GM19193 (cell line): ENCODE measurements around the gene ARHGDIB.

Experiments
- POLR2A ChIP-seq: IDR thresholded peaks from 4 replicates; pipeline ENCODE4 v1.6.1; 2011; ENCODE audit not compliant: insufficient read depth, insufficient read length; ENCODE audit errors: extremely low read depth

The ARHGDIB gene

DNA sequence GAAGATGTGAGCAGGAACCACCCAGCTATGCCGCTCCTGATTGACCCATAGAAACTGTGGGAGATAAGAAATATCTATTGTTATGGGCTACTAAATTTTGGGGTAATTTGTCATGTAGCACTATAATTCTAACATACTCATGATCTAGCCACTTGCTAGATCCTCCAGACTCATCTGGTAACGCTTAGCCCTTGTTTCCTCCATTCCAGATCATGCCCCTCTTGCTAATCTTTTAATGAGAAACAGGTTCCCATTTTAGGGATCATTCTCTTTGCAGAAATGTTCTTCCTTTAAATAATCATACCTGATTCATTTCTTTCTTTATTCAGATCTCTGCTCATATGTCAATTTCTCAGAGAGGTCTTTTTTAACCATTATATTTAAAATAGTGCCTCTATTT is 3.8 kb upstream of the ARHGDIB start:
- no peak for TF ChIP-seq POLR2A

DNA sequence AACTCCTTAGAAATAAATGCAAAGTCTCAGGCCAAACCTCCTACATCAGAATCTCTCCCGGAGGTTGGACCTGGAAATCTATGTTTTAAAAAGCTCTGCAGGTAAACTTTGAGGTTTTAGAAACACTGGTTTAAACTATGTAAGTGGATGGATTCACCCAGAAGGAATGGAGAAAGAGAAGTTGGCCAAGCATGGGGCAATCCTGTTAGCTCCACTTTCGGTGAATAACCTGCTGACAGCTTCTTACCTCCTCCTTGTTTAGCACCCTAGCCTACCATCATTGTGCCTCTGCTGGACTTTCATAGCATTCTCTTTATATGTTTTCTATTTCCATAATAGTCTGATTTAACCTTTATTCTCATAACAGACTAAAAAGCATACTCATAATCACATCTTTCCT is 3.0 kb upstream of the ARHGDIB start:
- no peak for TF ChIP-seq POLR2A

DNA sequence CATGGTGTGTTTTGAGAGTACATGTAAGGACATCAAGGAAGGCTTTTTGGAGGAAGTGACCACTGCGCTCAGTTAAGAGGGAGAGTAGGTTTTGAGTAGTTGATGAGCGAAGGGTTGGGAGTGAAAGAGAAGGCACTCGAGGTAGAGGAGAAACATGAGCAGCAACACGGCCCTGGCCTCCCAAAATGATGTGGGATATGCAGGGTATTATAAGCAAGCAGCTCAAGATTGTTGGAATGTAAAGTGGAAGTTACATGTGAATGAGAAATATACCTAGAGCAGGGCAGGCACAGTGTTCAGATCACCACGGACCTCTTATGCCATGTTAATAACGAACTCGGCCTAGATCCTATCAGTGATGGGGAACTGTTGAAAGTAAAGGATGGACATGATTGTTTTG is 2.1 kb upstream of the ARHGDIB start:
- TF ChIP-seq POLR2A = no peak

DNA sequence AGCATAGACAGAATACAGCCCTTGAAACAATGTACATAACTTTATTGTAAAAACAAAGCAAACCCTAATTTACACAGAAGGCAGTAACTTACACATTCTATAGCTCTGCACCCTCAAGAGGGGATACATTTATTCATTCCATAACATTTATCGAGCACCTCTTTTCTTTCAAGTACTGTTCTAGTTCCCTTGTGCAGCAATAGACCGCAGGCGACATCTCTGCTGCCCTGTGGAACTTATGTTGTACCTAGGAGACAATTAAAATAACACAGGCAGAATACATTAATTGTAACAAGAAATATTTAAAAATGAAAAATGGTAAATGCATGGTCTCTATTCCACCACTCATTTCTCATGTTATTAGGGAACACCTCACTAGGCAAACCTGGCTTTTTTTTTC is 1.4 kb upstream of the ARHGDIB start:
- no peak for TF ChIP-seq POLR2A

DNA sequence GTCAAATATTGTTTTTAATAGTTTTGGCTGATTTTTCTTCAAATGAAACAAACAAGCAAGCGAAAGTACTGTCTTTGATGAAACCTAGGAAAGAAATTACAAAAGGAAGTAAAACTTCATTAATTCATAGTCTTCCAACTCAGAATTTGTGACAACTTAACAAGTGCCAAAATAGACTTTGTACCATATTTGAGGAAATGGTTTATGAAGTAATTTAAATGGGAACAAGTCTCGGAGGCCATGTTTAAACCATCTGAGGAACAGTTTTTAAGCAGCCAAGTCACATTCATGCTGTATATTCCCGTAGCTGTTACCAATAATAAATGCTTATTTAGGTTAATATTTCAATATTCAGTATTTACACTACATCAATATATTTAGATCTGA is 745 bp upstream of the ARHGDIB start:
- no peak for TF ChIP-seq POLR2A

DNA sequence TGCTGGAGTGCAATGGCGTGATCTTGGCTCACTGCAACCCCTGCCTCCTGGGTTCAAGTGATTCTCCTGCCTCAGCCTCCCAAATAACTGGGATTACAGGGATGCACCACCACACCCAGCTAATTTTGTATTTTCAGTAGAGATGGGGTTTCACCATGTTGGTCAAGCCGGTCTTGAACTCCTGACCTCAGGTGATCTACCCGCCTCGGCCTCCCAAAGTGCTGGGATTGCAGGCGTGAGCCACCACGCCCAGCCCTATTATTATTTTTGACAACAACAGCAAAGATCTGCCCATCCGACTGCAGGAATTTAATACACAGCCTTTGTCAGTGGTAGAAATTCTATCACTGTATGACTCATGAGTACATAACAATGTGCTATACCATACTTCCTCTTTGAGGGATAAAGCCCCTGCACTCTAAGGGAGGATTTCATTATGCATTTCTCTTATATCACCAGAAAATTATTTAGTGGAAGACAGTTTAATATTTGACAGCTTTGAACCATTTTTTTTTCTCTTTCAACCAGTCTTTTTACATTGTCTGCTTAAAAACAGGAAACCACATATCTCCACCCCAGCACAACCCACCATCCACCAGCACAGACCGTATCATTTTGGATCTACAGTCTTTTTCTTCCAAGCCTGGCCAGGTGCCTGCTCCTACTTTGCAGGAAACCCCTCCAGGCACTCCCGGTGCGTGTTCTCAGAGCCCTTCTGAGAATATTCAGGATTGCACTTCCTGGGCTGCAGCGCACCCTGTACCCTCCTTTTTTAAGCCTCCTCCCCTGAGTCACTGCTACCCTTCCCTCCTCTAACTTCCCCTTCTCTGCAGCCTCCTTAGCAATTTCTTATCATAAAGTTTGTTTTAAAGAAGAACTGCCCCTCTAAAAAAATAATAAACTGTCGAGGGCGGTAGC is 594 bp downstream of the ARHGDIB start:
- no peak for TF ChIP-seq POLR2A

DNA sequence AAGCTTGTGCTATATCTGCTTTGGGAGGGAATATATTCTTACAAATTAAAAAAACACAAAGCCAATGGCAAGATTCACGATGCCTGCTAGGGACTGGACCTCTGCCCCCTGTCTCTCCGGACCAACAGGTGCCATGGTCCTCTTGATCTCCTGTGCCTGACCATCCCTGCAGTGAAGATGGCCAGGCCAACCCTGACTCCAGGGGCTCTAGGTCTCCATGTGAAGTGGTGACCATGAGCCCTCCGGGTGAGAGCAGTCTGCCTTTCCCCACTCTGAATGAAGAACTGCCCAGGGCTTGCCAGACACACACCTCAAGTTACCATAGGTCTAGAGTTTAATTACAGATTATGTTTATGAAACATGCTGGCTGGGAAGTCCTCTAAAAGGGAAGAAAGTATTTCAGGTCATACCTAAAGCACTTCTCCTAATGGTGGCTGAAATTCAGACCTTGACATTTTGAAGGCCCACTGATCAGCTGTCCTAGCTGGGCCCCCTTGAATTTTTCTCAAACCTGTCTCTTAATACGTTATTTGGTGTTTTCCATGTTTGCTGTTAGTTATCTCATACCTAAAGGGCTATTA is 1.4 kb downstream of the ARHGDIB start:
- TF ChIP-seq POLR2A = no peak

DNA sequence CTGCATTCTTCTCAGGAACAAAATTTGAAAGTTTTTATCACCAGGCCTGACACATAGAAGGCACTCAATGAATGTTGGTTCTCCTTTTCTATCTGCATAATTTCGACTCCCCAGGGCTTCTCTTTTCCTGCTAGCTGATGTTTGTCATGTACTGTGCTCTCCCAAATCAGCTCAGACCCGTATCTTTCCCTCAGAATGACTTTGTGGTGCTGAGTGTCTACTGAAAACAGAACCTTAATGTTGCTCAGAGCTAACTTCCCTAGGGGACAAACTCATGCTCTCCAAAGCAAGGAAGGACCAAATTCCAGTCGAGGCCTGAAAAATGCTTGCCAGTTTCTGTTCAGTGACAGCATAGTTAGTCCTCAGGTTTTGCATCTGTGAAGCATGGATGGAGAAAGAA is 1.9 kb downstream of the ARHGDIB start:
- TF ChIP-seq POLR2A = no peak

DNA sequence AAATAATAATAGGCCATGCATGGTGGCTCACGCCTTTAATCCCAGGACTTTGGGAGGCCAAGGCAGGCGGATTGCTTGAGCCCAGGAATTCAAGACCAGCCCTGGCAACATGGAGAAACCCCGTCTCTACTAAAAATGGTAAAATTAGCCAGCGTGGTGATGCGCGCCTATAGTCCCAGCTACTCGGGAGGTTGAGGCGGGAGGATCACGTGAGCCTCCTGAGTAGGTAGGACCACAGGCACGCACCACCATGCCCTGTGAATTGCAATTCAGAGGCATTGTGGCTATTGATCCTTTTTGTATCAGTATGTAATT is 2.3 kb downstream of the ARHGDIB start:
- no peak for TF ChIP-seq POLR2A

DNA sequence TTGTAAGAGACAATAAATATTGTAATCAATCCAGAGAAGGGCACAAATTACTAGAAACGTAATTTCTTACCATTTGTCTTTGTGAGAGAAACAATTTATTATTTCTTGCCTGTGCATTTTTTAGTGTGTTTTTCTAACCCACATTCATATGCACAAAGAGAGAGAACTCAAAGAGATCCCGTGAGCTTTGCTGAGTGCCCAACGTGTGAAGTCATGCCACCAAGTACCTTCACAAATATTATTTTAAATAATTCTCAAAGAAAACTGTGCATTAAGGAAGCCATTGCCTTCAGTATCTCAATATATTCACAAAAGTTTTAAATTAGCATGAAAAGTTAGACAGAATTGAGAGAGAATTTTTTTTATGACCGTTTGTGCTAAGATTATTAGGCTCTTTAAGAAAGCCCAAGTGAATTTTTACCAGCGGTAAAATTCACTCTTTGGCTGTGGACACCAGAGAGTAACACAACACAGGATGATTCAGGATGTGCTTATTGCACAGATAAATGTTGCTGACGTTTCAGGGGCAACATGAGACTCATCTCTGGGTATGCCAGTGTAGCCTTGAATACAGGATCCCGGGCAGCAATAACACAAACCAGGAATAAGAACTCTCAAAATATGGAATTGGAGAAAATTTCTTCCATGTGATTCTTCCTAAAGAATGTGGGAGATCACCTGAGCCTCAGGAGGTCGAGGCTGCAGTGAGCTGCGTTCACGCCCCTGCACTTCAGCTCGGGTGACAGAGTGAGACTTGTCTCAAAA is 2.9 kb downstream of the ARHGDIB start:
- no peak for TF ChIP-seq POLR2A

DNA sequence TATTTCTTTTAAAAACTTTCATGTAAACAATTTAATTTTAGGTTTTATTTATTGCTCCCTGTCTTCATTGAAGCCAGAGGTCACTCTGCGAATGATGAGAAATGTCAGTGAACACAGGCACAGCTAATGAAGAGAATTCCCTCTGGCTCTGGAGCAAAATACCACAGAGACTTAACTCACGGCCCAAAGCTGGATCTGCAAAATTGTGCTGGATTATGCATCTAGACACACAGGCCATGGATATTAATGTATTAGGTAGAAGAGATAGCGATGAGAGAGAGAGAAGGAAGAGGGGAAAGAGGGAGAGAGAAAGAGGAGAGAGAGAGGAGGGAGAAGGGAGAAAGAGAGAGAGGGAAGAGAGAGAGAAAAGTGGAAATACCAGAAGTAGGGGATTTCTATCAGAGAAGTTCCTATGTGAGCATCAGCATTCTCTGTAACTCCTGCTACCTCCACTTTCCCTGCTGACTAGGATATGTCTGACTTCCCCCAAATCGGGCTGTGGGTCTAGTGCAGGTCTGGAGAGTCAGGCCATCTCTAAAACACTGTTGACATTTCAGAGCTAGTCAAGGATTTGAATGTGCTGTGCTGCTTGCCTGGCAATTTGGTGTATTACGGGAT is 3.7 kb downstream of the ARHGDIB start:
- TF ChIP-seq POLR2A = no peak

DNA sequence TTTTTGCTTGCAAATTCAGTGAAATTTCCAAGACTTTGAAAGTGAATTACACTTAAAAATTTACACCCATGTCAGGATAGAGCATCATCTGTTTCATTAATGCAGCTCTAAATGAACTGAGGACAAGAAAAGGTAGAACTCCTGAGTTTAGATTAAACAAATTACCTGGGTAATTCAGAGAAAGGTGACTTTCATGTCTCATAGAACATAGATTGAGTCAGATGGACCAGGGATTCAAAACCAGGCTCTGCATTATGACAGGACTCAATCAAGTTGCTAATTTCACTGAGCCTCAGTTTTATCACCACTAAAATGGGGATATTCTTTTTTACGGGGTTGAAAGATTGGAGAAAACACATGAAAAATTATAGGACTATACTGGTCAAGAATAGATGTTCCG is 4.5 kb downstream of the ARHGDIB start:
- no peak for TF ChIP-seq POLR2A

DNA sequence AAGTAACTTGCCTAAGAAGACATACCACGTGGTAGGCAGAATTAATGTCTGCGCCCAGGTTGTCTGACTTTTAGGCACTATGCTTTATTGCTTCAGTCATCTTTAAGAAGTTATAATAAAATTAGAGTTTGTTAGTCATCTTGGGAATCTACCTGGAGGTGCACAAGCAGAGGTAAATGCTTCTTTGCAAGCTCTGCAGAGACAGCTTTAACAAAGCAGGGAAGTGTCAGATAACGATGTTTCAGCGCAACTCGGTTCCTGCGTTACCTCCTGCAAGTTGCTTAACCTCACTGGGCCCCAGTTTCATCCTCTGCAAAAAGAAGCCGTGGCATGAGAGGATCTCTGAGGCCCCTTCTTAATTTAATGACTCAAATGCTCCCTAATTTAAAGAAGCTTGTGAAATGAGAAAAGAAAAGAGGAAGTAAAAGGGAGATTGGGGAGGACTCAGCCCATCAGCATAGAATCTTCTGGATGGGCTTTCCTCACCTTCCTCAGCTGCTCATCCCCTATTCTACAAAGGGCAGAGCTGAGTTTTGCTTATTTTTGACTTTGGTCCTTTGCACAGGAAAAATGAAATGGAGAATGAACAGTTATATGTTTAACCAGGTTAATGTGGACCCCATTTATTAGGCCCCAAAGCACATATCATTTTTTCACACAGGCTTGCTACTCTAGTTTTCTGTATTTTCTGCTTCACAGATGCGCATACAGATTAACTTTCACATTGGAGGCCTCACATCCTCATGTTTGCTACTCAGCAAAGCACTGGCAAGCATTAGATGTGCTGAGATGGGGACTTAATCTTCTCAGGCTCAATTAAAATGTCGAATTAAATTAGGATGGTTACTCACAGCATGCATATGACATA is 5.1 kb downstream of the ARHGDIB start:
- no peak for TF ChIP-seq POLR2A

DNA sequence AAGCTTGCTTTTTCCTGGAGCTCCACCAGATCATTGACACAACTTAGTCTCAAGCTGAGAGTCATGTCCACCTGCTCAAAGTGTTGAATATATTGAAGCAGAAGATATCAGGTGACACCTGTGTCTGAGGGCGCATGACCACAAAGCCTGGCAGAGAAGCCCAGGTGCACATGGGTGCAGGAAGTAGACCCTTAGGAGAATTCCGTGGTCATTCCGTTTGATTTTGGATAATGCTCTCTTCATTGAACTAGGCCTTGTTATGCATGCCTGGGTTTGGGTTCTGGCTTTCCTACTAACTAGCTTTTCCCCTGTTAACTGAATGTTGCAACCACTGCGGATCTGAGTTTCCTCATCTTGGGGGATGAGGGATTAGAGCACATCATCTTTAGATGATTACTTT is 7.1 kb downstream of the ARHGDIB start:
- no peak for TF ChIP-seq POLR2A

DNA sequence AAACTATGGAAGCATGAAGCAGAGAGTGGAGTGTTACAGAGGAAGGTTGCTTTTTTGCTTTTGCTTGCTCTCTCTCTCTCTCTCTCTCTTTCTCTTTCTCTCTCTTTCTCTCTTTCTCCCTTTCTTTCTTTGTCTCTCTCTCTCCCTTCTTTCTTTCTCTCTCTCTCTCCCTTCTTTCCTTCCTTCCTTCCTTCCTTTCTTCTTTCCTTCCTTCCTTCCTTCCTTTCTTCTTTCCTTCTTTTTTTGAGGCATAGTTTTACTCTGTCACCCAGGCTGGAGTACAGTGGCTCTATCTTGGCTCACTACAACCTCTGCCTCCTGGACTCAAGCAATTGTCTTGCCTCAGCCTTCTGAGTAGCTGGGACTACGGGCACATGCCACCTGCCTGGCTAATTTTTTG is 7.6 kb downstream of the ARHGDIB start:
- no peak for TF ChIP-seq POLR2A

DNA sequence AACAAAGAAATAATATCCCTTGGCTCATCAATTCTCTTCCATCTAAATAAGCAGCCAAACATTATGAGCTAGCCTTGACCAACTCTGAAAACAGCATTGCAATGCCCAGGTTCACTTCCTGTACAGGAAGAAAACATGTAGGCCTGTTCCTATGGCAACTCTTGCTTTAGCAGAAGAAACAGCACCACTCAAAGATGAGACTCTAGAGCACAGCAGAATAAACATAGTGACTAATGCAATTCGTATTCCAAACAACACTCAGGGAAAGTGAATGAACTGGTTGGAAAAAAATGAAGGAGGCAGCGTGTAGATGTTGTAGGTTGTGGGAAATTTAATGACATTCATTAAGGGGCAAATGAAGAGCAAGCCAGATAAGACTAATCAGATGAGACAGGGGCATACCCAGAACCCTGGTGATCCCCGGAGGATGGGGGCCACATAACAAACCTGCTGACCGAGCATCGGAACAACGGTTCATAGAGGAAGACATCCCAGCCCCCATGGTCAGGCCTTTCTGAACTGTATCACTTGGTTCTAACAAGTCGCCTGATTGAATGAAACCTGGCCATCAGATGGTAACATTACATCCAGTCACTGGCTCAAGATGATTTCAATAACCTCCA is 9.0 kb downstream of the ARHGDIB start:
- peak; percentile 26 for TF ChIP-seq POLR2A
